K562 (cell line): ENCODE data around the gene CLCNKA. TPM values are rescaled to one million over a fixed set of nuclear protein-coding genes. Genes with fewer than 3 reads are reported as not detected.

Experiments
- ATAC-seq: fragments of 200-7000 bp; cut with Tn5 transposase; 3 replicates; pipeline ENCODE4 v1.9.1; 2020; ENCODE audit warnings: moderate library complexity
- BruUV-seq: library from RNA; stranded (reverse); fragments of 400-500 nt; replicated peaks from 2 replicates; lab custom pipeline; 2021; lab: Mats Ljungman, UMichigan
- CTCF ChIA-PET: fragments of 300-600 bp; formaldehyde crosslinking; extraction: SDS; loops from one replicate; lab custom pipeline; 2021; ENCODE audit warnings: low intra/inter-chr PET ratio; lab: Yijun Ruan, JAX
- POLR2A ChIA-PET: fragments of 300-600, 350-650 bp; sonication (Branson Sonifier 250); formaldehyde crosslinking; extraction: SDS; loops from one replicate; lab custom pipeline; 2021; ENCODE audit warnings: antibody characterized with exemption, inconsistent platforms; lab: Yijun Ruan, JAX
- DNase-seq, 4 experiments: peaks; one replicate each; pipeline versions ENCODE4 v3.0.0 to v3.0.0-alpha.2; 2011 to 2018; ENCODE audit warnings: low spot score in 3 of 4, mixed read lengths in 3 of 4; ENCODE audit errors: extremely low read depth in 1 of 4
- FAIRE-seq: peaks from 2 replicates; lab custom pipeline; 2011; peaks lifted over from hg19 to GRCh38; lab: Jason Lieb, UNC
- H2AFZ ChIP-seq: 2 replicates; pipeline ENCODE4 v1.6.0; 2011; ENCODE audit warnings: low read depth, low read length, control low read depth, inconsistent platforms
- H3K27ac ChIP-seq: fragments of 200-600 bp; 3 replicates; pipeline ENCODE4 v1.8.0; 2011; ENCODE audit warnings: low read depth, mild to moderate bottlenecking, control low read depth, inconsistent platforms, low read length, moderate library complexity, mixed read lengths; ENCODE audit errors: extremely low read depth
- H3K27me3 ChIP-seq, 2 experiments: fragments of 300-600 bp in 1 of 2; 2 replicates in 1 of 2; 3 replicates in 1 of 2; pipeline versions ENCODE4 v1.6.0 to v1.8.0; 2011; ENCODE audit warnings: inconsistent platforms in 2 of 2, low read length in 2 of 2, mild to moderate bottlenecking in 1 of 2, mixed read lengths in 1 of 2, moderate library complexity in 1 of 2; ENCODE audit not compliant: control insufficient read depth in 2 of 2, insufficient read depth in 2 of 2
- H3K36me3 ChIP-seq: fragments of 300-600 bp; 3 replicates; pipeline ENCODE4 v1.8.0; 2011; ENCODE audit warnings: mild to moderate bottlenecking, low read length, inconsistent platforms; ENCODE audit not compliant: control insufficient read depth, insufficient read depth
- H3K4me1 ChIP-seq, 2 experiments: fragments of 200-600 bp in 1 of 2; replicated peaks in 1 of 2; 2 replicates in 1 of 2; 3 replicates in 1 of 2; pipeline versions ENCODE4 v1.5.1 to v1.8.0; 2011; ENCODE audit warnings: inconsistent platforms in 2 of 2, low read length in 2 of 2, mild to moderate bottlenecking in 1 of 2, mixed read lengths in 1 of 2, moderate library complexity in 1 of 2; ENCODE audit not compliant: control insufficient read depth in 2 of 2, insufficient read depth in 2 of 2
- H3K4me2 ChIP-seq: 2 replicates; pipeline ENCODE4 v1.6.1; 2011; ENCODE audit warnings: low read length, control low read depth, inconsistent platforms, mixed read lengths; ENCODE audit not compliant: insufficient read depth
- H3K4me3 ChIP-seq: fragments of 200-600 bp; sonication (generic), shearing (Covaris generic); 2 replicates; pipeline ENCODE4 v1.5.1; 2016; ENCODE audit warnings: control low read depth, inconsistent platforms
- H3K79me2 ChIP-seq: fragments of 200-600 bp; 3 replicates; pipeline ENCODE4 v1.8.0; 2011; ENCODE audit warnings: low read length, inconsistent platforms; ENCODE audit not compliant: control insufficient read depth, insufficient read depth
- H3K9ac ChIP-seq, 2 experiments: 2 replicates each; pipeline versions ENCODE4 v1.6.0 to v1.6.1; 2011; ENCODE audit warnings: low read depth in 2 of 2, low read length in 2 of 2, control low read depth in 1 of 2, inconsistent platforms in 1 of 2, mild to moderate bottlenecking in 1 of 2, mixed read lengths in 1 of 2; ENCODE audit not compliant: insufficient read depth in 1 of 2
- H3K9me1 ChIP-seq: one replicate; pipeline ENCODE4 v1.6.0; 2011; ENCODE audit warnings: inconsistent platforms, mild to moderate bottlenecking, low read length, moderate library complexity; ENCODE audit not compliant: control insufficient read depth, insufficient read depth
- H3K9me3 ChIP-seq: replicated peaks from 2 replicates; pipeline ENCODE4 v1.5.1; 2011; ENCODE audit warnings: low read depth, low read length, inconsistent platforms; ENCODE audit not compliant: control insufficient read depth, insufficient read depth
- H4K20me1 ChIP-seq: replicated peaks from 2 replicates; pipeline ENCODE4 v1.6.1; 2011; ENCODE audit warnings: low read length, inconsistent platforms, mixed read lengths; ENCODE audit not compliant: control insufficient read depth, insufficient read depth
- FOXK1 ChIP-seq: sonication (generic); formaldehyde crosslinking; IDR thresholded peaks from 2 replicates; pipeline ENCODE4 v1.8.0; 2022; ENCODE audit warnings: missing genetic modification reagents, mild to moderate bottlenecking, borderline replicate concordance
- HLTF ChIP-seq: fragments of 450-650 bp; IDR thresholded peaks from 2 replicates; pipeline ENCODE4 v1.6.1; 2016
- MCM5 ChIP-seq: fragments of 450-650 bp; IDR thresholded peaks from 2 replicates; pipeline ENCODE4 v1.6.1; 2016; ENCODE audit warnings: low read depth
- NCOA2 ChIP-seq, 2 experiments: fragments of 450-650 bp; IDR thresholded peaks; 2 replicates each; pipeline ENCODE4 v1.6.1; 2018; ENCODE audit warnings: mild to moderate bottlenecking in 2 of 2, moderate library complexity in 1 of 2; ENCODE audit not compliant: partially characterized antibody in 2 of 2
- PRPF4 ChIP-seq: fragments of 200-400 bp; formaldehyde crosslinking; IDR thresholded peaks from one replicate; pipeline ENCODE4 v1.6.1; 2017; ENCODE audit warnings: low read length, low read depth, mild to moderate bottlenecking; ENCODE audit not compliant: insufficient read depth, poor library complexity, severe bottlenecking
- STAG1 ChIP-seq: sonication (generic); formaldehyde crosslinking; IDR thresholded peaks from 2 replicates; pipeline ENCODE4 v1.5.0; 2020; ENCODE audit warnings: missing genetic modification reagents, borderline replicate concordance
- WGBS: fragments of 100-300 bp; shearing (Covaris generic); methylation state at CpG from one replicate; pipeline ENCODE4 v1.1.6; 2016; ENCODE audit warnings: low coverage, mixed read lengths; ENCODE audit not compliant: insufficient coverage; ENCODE audit errors: missing lambda C conversion rate; 5-methylcytosine and 5-hydroxymethylcytosine counted together
- in situ Hi-C: fragments of 300-500 bp; cut with MboI; formaldehyde crosslinking; loops from 4 replicates; pipeline ENCODE4 v1.15.0; 2018; ENCODE audit warnings: inconsistent platforms, mixed read lengths
- intact Hi-C: fragments of 100-400 bp; cut with micrococcal nuclease; formaldehyde crosslinking; loops from 2 replicates; pipeline ENCODE4 v1.14.2; 2022
- polyA plus RNA-seq, 8 experiments: library from polyadenylated mRNA; depleted of rRNA in 4 of 8; stranded (reverse) in 5 of 8; unstranded in 3 of 8; fragments of >200 nt; fragmentation: Nextera tagmentation in 2 of 8; fragmentation: Illumina TruSeq in 1 of 8; extraction: Ambion mirVana in 2 of 8; extraction: Trizol in 1 of 8; gene quantifications; 2 replicates each; pipeline versions ENCODE4 v1.2.1 to v1.2.3, GENCODE V29; 2011 to 2014; ENCODE audit warnings: inconsistent platforms in 1 of 8, missing spikeins in 1 of 8
- total RNA-seq, 7 experiments: library from RNA; depleted of rRNA in 6 of 7; stranded (reverse); fragments of >200 nt in 6 of 7; fragmentation: Illumina TruSeq in 2 of 7; extraction: Trizol in 2 of 7; gene quantifications; 2 replicates each; pipeline versions ENCODE4 v1.2.1 to v1.2.3, GENCODE V29; 2011 to 2021; ENCODE audit warnings: low replicate concordance in 1 of 7
- TF ChIP-seq, protein P1 (sequence below): sonication (generic); formaldehyde crosslinking; IDR thresholded peaks from 2 replicates; pipeline ENCODE4 v1.8.0; 2022; ENCODE audit warnings: mild to moderate bottlenecking, low read depth, missing genetic modification reagents

Gene CLCNKA
- total and polyA plus RNA-seq, 9 of the 15 experiments (the other 6 are each of a cell fraction or from before 2014, with no cell fraction given) = 0.03 to 0.37 (median 0.10) TPM; not detected in 3

DNA sequence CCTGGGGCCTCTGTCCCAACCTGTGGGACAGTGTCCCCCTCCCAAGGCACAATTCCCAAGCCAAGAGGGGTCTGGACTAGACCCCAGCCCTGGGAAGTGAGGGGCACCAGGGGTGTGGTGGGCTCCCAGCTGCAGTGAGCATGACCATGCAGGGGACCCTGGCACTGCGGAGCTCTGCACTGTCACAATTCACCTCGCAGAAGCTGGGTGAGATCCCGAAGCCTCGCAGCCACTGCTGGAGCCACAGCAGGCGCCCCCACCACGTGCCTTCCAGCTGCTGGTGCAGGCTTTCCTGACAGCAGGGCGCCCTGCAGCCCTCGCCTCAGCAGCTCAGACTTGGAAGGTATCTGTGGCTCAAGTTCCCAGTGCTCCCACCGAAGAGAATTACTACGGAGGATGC, 27.8 kb upstream of the CLCNKA start:
- no peak overlapping the region; a peak in 1 of 4 replicates for H3K9ac ChIP-seq
- no peaks in the 10 kb centered on the region for H3K36me3 ChIP-seq
- 39% methylated on average over 10 of the region's 10 CpGs for WGBS
- DNase-seq = no peak
- FAIRE-seq = no peak
- no peak overlapping the region for H3K4me2 ChIP-seq
- H2AFZ ChIP-seq = no peak overlapping the region
- no peaks in the 10 kb centered on the region for H4K20me1 ChIP-seq
- no peak for TF ChIP-seq PRPF4
- TF ChIP-seq HLTF = no peak
- no peak for TF ChIP-seq NCOA2 (IDR thresholded peaks at IDR 0.05; ENCODE audit: partially characterized antibody in 2 of 2)
- TF ChIP-seq MCM5 = no peak
- TF ChIP-seq FOXK1 (CRISPR knock-in tag) = no peak
- TF ChIP-seq, protein P1, sequence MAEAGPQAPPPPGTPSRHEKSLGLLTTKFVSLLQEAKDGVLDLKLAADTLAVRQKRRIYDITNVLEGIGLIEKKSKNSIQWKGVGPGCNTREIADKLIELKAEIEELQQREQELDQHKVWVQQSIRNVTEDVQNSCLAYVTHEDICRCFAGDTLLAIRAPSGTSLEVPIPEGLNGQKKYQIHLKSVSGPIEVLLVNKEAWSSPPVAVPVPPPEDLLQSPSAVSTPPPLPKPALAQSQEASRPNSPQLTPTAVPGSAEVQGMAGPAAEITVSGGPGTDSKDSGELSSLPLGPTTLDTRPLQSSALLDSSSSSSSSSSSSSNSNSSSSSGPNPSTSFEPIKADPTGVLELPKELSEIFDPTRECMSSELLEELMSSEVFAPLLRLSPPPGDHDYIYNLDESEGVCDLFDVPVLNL = no peak
- no peak for TF ChIP-seq STAG1
- no peak overlapping the region for H3K4me3 ChIP-seq
- in situ Hi-C loops = no loop called here
- H3K9me1 ChIP-seq = no peaks in the 10 kb centered on the region
- peaks cover 14 to 31% of the 10 kb centered on the region in 2 experiments; a peak in 3 of 5 replicates for H3K27me3 ChIP-seq
- peaks cover 0 to 30% of the 10 kb centered on the region in 2 experiments; a peak in 2 of 5 replicates for H3K4me1 ChIP-seq
- POLR2A ChIA-PET = interaction anchor here (0.6 to 1.3 kb wide), 3 partner anchors 18 to 684 kb away, joined by 3 to 5 read pairs (median 4); partner anchors contain the start of gene ZBTB17
- no peaks in the 10 kb centered on the region for H3K9me3 ChIP-seq
- no peak for ATAC-seq
- BruUV-seq = no TSS peak
- H3K27ac ChIP-seq = no peak overlapping the region
- no peaks in the 10 kb centered on the region for H3K79me2 ChIP-seq
- intact Hi-C loops = loop anchor here (1.0 to 5.0 kb wide), 3 partner anchors 42 to 202 kb away; no protein-coding TSS in a partner anchor
- CTCF ChIA-PET = interaction anchor here (1.7 kb wide), 1 partner anchor 202 kb away, joined by 5 read pairs; no protein-coding TSS in a partner anchor
